ENCODE measurements around the gene MRPL55.

MRPL55 gene

GRCh38 chr1:228082918-228083870, 25.9 kb downstream of the MRPL55 start:
- peak; percentile 80 for DNase-seq

- DNase-seq = peak; percentile 95
Observed at GRCh38 chr1:228082214-228082917, 26.7 kb downstream of the MRPL55 start, which contains the start of gene ARF1. Gene ARF1 (plus strand): TSS chr1:228082708. CDS start chr1:228097115, 14,407 bp downstream.

GRCh38 chr1:228081578-228082213, 27.4 kb downstream of the MRPL55 start:
- peak; percentile 54 for DNase-seq

- DNase-seq = no peak
Observed at GRCh38 chr1:228081144-228081543, 28.0 kb downstream of the MRPL55 start.

GRCh38 chr1:228079601-228080263, 29.4 kb downstream of the MRPL55 start:
- DNase-seq = no peak

- DNase-seq = no peak
Observed at GRCh38 chr1:228079013-228079412, 30.1 kb downstream of the MRPL55 start.

GRCh38 chr1:228077565-228078330, 31.4 kb downstream of the MRPL55 start:
- peak; percentile 10 for DNase-seq

GRCh38 chr1:228076796-228077430, 32.2 kb downstream of the MRPL55 start:
- no peak for DNase-seq

GRCh38 chr1:228075801-228076271, 33.3 kb downstream of the MRPL55 start:
- DNase-seq = no peak

GRCh38 chr1:228074954-228075730, 34.0 kb downstream of the MRPL55 start:
- no peak for DNase-seq

GRCh38 chr1:228073857-228074545, 35.1 kb downstream of the MRPL55 start:
- no peak for DNase-seq

GRCh38 chr1:228073061-228073856, 35.8 kb downstream of the MRPL55 start:
- DNase-seq = no peak

- DNase-seq = no peak
Observed at GRCh38 chr1:228072658-228073043, 36.4 kb downstream of the MRPL55 start.

GRCh38 chr1:228071839-228072657, 37.1 kb downstream of the MRPL55 start:
- no peak for DNase-seq

- DNase-seq = no peak
Observed at GRCh38 chr1:228070851-228071250, 38.2 kb downstream of the MRPL55 start.

GRCh38 chr1:228070173-228070572, 38.9 kb downstream of the MRPL55 start:
- DNase-seq = no peak

- DNase-seq = no peak
Observed at GRCh38 chr1:228068359-228068758, 40.7 kb downstream of the MRPL55 start.

All from femur (tissue), 1 donor.